Lower leg skin (tissue), 3 donors: ENCODE data around the gene GTF2H4.
"Not testable (repeated sequence)": the region's sequence is repeated elsewhere in the genome, so short reads cannot be mapped to it uniquely, and the experiment has no call there.

ENCODE experiments used
- CTCF ChIP-seq, 3 donors: fragments of 450-650 bp; IDR thresholded peaks; one replicate each; pipeline ENCODE4 v1.5.1; 2016; ENCODE audit warnings: antibody characterized with exemption in 3 of 3, mild to moderate bottlenecking in 3 of 3, moderate library complexity in 2 of 3
- POLR2A ChIP-seq, 2 donors: fragments of 450-650 bp; IDR thresholded peaks; one replicate each; pipeline ENCODE4 v1.6.1; 2016 to 2017; ENCODE audit warnings: antibody characterized with exemption in 2 of 2, mild to moderate bottlenecking in 1 of 2, moderate library complexity in 1 of 2

GRCh38 chr6:30927080-30927479, 19.1 kb downstream of the GTF2H4 start:
- not testable (repeated sequence) for TF ChIP-seq CTCF, POLR2A (IDR thresholded peaks at IDR 0.05)
